CD1c-positive myeloid dendritic cell (primary cell): ENCODE data around the gene L3HYPDH.

Experiments used
- DNase-seq: peaks from one replicate; pipeline ENCODE4 v3.0.0-alpha.2; 2016; ENCODE audit errors: extremely low spot score

The L3HYPDH gene

GRCh38 chr14:59427653-59428580, 56.3 kb downstream of the L3HYPDH start:
- DNase-seq = no peak

DNA sequence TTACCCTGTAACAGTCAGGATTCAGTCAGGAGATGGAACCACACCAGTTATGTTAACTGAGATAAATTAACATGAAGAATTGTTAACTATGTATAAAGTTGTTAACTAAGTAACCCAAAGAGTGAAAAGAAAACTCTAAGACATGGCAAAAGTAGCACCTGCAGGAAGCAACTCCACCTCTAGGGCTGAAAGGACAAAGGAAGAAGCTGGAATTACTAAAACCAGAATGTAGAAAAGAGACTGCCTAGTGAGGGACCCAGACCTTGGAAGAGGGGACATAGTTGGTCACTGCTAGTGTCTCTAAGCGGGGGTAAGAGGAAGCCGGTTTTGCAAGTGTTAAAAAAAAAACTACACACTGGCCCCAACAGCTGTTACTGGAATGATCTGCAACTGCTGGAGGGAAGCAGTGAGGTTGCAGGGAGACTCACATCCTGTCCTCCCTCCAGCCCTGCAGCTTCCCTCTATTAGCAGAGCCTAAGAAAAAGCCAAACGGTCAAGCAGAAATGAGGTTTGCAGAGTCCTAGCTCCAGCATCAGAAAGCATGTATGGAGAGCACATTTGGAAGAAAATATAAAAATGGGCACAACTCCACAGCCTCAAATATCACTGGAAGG, 58.8 kb downstream of the L3HYPDH start:
- no peak for DNase-seq

GRCh38 chr14:59424341-59425071, 59.7 kb downstream of the L3HYPDH start:
- no peak for DNase-seq
